Neural crest cell (in vitro differentiated cells): ENCODE data around the gene GAL3ST3. TPM values are rescaled to one million over a fixed set of nuclear protein-coding genes. Genes with fewer than 3 reads are reported as not detected.

ENCODE experiments used
- DNase-seq: peaks from one replicate; pipeline ENCODE4 v3.0.0; 2021; ENCODE audit warnings: low read depth, mixed read lengths, low spot score
- H3K27ac Mint-ChIP-seq: one replicate; pipeline ENCODE4 v1.8.0; 2021; ENCODE audit warnings: mild to moderate bottlenecking, mixed read lengths; ENCODE audit not compliant: unreplicated experiment
- H3K27me3 Mint-ChIP-seq: 2 replicates; pipeline ENCODE4 v1.8.0; 2021; ENCODE audit warnings: low read depth, mild to moderate bottlenecking, mixed read lengths
- H3K36me3 Mint-ChIP-seq: 2 replicates; pipeline ENCODE4 v1.8.0; 2021; ENCODE audit warnings: low read depth, mild to moderate bottlenecking, mixed read lengths
- H3K4me1 Mint-ChIP-seq: 2 replicates; pipeline ENCODE4 v1.8.0; 2021; ENCODE audit warnings: mixed read lengths
- H3K4me3 Mint-ChIP-seq: one replicate; pipeline ENCODE4 v1.8.0; 2021; ENCODE audit warnings: mild to moderate bottlenecking, mixed read lengths
- H3K9me3 Mint-ChIP-seq: 2 replicates; pipeline ENCODE4 v1.8.0; 2021; ENCODE audit warnings: mixed read lengths
- total RNA-seq: library from RNA; stranded (reverse); gene quantifications from 2 replicates; pipeline ENCODE4 v1.2.1, GENCODE V29; 2021
- TF ChIP-seq, protein P1 (sequence below): fragments of 200-600 bp; sonication (generic); conservative IDR thresholded peaks from 2 replicates; pipeline ENCODE4 v1.5.0; 2021; ENCODE audit warnings: antibody characterized with exemption, mild to moderate bottlenecking

GAL3ST3 gene
- total RNA-seq, 1 donor from 2014 or later: 8.7 TPM

DNA sequence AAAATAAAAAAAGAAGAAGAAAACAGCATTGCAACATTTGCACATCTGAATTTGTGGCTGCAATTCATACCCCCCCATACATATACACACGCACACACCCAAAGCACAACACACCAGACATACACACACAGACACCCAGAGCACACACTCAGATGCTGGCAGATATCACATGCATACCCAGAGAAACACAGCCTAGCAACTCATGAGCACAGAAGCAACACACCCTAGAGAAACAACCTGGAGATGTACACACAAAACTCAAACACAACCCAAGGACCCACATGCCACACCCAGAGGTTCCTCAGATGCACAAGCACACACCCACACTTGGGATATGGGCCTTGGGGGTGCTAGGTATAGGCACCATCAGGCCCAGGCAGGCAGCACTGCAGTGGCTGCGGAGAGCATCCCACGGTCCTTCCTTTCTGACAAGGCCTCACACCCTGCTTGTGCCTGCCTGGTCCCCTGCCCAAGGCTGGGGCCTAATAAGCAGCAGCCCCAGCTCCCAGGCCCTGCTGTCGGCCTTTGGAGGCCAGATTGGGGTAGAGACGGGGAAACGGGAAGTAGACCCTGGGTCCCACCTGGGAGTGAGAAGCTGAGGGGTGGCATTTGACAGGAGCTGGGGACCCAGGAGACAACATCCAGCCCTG lies 34.0 kb downstream of the GAL3ST3 start:
- Mint-ChIP-seq H3K4me1 (no peaks in the 10 kb centered on the region), H3K9me3 (no peaks in the 10 kb centered on the region), H3K36me3 (no peaks in the 10 kb centered on the region), H3K4me3 (peak overlapping the region; percentile 19), H3K27ac (no peak overlapping the region), H3K27me3 (no peaks in the 10 kb centered on the region)
- DNase-seq: no peak
- TF ChIP-seq, protein P1, sequence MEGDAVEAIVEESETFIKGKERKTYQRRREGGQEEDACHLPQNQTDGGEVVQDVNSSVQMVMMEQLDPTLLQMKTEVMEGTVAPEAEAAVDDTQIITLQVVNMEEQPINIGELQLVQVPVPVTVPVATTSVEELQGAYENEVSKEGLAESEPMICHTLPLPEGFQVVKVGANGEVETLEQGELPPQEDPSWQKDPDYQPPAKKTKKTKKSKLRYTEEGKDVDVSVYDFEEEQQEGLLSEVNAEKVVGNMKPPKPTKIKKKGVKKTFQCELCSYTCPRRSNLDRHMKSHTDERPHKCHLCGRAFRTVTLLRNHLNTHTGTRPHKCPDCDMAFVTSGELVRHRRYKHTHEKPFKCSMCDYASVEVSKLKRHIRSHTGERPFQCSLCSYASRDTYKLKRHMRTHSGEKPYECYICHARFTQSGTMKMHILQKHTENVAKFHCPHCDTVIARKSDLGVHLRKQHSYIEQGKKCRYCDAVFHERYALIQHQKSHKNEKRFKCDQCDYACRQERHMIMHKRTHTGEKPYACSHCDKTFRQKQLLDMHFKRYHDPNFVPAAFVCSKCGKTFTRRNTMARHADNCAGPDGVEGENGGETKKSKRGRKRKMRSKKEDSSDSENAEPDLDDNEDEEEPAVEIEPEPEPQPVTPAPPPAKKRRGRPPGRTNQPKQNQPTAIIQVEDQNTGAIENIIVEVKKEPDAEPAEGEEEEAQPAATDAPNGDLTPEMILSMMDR: no peak

DNA sequence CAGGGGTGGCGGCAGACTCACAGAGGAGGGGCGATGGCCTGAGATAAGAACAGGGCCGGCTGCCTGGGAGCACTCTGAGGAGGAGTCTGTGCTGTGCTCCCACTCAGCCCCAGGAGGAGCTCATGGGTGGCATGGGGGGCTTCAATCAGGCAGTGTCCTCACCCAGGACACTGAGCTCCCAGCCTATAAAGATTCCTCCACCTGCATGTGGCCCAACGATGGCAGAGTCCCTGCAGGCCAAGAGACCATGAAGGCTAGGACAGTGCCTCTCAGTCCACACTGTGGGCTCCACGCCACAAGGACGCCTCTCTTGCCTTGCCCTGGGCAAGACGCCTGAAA lies 35.2 kb downstream of the GAL3ST3 start:
- TF ChIP-seq, protein P1: no peak
- DNase-seq: no peak
- no peaks in the 10 kb centered on the region for H3K36me3 Mint-ChIP-seq
- no peaks in the 10 kb centered on the region for H3K9me3 Mint-ChIP-seq
- H3K27ac Mint-ChIP-seq: no peak overlapping the region
- H3K27me3 Mint-ChIP-seq: no peaks in the 10 kb centered on the region
- no peak overlapping the region for H3K4me3 Mint-ChIP-seq
- H3K4me1 Mint-ChIP-seq: no peaks in the 10 kb centered on the region

DNA sequence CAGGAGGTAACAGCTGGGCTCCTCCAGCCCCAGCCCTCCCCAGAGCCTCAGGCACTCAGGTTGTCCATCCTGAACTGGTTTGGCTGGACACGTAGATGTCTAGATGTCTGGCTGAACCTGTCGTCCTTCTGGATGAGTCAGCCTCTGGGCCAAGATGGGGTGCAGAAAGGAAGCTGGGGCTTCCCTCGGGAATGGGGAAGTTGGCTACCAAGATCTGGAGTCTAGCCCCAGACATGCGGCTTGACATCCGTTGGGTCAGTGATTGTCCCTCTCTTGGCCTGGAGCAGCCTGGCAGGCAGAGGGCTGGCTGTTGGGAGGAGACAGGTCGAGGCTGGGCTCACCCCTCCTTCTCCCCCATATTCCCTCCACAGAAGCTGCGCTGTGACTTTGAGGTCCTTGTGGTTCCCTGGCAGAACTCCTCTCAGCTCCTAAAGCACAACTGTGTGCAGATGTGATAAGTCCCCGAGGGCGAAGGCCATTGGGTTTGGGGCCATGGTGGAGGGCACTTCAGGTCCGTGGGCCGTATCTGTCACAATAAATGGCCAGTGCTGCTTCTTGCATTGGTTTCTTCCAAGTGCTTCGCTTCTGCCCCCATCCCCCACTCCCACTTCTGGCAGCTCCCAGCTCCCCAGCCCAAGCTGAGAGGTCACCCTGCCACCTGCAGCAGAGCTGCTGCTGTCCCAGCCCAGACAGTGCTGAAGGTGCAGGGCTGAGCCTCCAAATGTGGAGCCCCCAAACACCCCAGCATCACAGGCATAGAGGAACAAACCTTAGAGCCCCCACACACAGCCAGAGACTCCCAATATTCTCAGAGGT lies 35.8 kb downstream of the GAL3ST3 start:
- TF ChIP-seq, protein P1: no peak
- Mint-ChIP-seq H3K9me3 (no peaks in the 10 kb centered on the region), H3K4me3 (no peak overlapping the region), H3K4me1 (no peaks in the 10 kb centered on the region), H3K36me3 (no peaks in the 10 kb centered on the region), H3K27ac (no peak overlapping the region), H3K27me3 (no peaks in the 10 kb centered on the region)
- no peak for DNase-seq

DNA sequence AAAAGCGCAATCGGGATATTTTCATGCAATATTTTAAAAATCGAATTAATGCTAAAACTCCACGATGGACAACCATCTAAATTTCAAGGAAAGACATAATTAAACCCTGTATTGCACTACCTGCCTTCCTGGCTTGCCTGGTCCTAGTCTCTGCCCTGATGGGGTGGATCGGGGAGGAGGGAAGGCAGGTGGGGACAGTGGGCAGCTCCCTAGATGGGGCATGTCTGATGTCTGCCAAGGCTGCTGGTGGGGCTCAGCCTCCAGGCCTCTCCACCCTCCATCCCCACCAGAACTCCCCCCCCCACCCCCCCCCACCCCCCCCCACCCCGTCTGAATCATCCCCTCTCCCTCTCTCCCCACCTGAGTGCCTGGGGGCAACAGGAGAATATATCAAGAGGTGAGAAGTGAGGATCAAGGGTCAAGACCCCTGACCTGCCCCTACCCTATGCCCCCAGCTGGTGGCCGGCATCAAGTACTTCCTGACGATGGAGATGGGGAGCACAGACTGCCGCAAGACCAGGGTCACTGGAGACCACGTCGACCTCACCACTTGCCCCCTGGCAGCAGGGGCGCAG lies 36.5 kb downstream of the GAL3ST3 start:
- H3K36me3 Mint-ChIP-seq: no peaks in the 10 kb centered on the region
- H3K4me1 Mint-ChIP-seq: no peaks in the 10 kb centered on the region
- H3K9me3 Mint-ChIP-seq: no peaks in the 10 kb centered on the region
- DNase-seq: no peak
- TF ChIP-seq, protein P1: no peak
- H3K27ac Mint-ChIP-seq: no peak overlapping the region
- H3K27me3 Mint-ChIP-seq: no peaks in the 10 kb centered on the region
- no peak overlapping the region for H3K4me3 Mint-ChIP-seq

DNA sequence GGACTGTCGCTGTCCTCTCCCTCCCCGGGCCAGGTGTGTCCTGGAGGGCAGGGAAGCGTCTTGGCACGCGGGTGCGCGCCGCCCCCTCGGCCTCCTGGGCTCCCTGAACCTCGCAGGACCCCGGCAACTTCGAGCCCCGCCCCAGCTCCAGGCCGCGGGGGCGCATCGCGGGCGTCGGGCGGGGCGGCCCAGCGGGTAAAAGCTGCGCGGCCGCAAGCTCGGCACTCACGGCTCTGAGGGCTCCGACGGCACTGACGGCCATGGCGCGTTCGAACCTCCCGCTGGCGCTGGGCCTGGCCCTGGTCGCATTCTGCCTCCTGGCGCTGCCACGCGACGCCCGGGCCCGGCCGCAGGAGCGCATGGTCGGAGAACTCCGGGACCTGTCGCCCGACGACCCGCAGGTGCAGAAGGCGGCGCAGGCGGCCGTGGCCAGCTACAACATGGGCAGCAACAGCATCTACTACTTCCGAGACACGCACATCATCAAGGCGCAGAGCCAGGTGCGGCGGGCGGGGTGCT lies 37.1 kb downstream of the GAL3ST3 start, which contains the start of gene CST6:
Gene CST6, plus strand, starts transcription at position 224 of the 519 bp plus-strand sequence. Its CDS starts 37 bp downstream, at position 261.
- Mint-ChIP-seq H3K36me3 (no peaks in the 10 kb centered on the region), H3K27me3 (no peaks in the 10 kb centered on the region), H3K4me1 (no peaks in the 10 kb centered on the region), H3K9me3 (no peaks in the 10 kb centered on the region), H3K4me3 (no peak within 1 kb of the TSS), H3K27ac (no peak within 1 kb of the TSS)
- DNase-seq: no peak
- TF ChIP-seq, protein P1: no peak
